Astrocyte of the spinal cord (primary cell): Measurements from ENCODE around the gene USH2A.

Source experiments
- DNase-seq: peaks from one replicate; pipeline ENCODE4 v3.0.0; 2011; ENCODE audit warnings: low read depth, low spot score
- H3K4me3 ChIP-seq: 2 replicates; pipeline ENCODE4 v1.5.1; 2011; ENCODE audit warnings: low read depth, mild to moderate bottlenecking, low read length, moderate library complexity
- in situ Hi-C: cut with HindIII; loops from 2 replicates; pipeline ENCODE4 v1.10.0; 2017; ENCODE audit warnings: low sequenced_read_pairs
- TF ChIP-seq, protein P1 (sequence below): IDR thresholded peaks from 2 replicates; pipeline ENCODE4 v1.5.1; 2012; ENCODE audit warnings: low read depth, mild to moderate bottlenecking, low read length, inconsistent platforms

Gene USH2A

DNA sequence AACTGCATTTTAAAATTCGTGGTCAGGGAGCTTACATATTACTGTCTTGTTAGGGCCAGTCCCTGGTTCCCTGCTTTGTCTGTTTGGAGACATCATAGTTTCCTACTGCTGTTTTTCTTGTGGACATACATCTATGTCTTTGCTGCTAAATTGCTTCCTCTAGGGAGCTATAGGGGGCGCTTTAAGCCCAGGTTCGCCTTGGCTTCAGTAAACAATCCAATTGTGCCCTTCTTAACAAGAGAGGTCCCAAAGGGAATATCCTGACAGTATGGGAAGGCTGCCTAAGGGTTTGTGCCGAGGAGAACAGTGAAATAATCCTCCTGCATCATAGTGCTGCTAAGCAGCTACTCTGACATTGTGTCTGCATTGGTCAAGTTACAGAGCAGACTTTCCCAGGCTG, 112.5 kb downstream of the USH2A start:
- in situ Hi-C loops, result no loop called here
- H3K4me3 ChIP-seq, result no peak overlapping the region
- TF ChIP-seq, protein P1, sequence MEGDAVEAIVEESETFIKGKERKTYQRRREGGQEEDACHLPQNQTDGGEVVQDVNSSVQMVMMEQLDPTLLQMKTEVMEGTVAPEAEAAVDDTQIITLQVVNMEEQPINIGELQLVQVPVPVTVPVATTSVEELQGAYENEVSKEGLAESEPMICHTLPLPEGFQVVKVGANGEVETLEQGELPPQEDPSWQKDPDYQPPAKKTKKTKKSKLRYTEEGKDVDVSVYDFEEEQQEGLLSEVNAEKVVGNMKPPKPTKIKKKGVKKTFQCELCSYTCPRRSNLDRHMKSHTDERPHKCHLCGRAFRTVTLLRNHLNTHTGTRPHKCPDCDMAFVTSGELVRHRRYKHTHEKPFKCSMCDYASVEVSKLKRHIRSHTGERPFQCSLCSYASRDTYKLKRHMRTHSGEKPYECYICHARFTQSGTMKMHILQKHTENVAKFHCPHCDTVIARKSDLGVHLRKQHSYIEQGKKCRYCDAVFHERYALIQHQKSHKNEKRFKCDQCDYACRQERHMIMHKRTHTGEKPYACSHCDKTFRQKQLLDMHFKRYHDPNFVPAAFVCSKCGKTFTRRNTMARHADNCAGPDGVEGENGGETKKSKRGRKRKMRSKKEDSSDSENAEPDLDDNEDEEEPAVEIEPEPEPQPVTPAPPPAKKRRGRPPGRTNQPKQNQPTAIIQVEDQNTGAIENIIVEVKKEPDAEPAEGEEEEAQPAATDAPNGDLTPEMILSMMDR, result peak; percentile 71
- DNase-seq, result peak; percentile 56

DNA sequence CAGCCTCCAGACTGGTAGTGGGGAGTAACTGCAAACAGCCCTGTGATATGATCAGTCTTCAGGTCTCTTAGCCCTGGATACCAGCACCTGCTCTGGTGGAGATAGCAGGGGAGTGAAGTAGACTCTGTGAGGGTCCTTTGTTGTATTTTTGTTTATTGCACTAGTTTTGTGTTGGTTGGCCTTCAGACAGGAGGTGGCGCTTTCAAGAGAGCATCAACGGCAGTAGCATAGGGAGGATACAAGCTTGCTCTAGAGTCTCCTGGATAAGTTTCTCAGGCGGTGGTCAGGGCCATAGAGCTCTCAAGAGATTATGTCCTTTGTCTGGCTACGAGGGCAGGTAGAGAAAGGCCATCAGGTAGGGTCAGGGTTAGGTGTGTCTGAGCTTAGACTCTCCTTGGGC, 116.4 kb downstream of the USH2A start:
- DNase-seq, result no peak
- in situ Hi-C loops, result no loop called here
- TF ChIP-seq, protein P1, result no peak
- no peak overlapping the region for H3K4me3 ChIP-seq

DNA sequence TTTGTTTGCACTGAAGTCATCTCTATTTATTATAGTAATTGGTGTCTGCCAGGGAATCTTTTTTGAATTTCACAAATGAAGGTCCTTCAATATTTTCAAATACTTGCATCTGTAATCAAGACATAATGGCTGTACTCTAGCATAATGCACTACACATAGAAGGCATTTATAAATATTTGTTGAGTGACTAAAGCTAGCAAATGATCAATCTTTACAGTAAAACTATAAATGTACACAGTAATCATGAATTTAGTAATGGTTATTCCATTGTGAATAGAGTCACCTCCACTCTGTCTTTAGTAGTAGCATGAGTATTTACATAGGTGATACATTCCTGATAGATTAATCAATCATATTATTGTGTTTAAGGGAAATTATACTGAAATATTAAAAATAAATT, 119.6 kb downstream of the USH2A start:
- in situ Hi-C loops, result no loop called here
- no peak overlapping the region for H3K4me3 ChIP-seq
- DNase-seq, result no peak
- TF ChIP-seq, protein P1, result no peak

DNA sequence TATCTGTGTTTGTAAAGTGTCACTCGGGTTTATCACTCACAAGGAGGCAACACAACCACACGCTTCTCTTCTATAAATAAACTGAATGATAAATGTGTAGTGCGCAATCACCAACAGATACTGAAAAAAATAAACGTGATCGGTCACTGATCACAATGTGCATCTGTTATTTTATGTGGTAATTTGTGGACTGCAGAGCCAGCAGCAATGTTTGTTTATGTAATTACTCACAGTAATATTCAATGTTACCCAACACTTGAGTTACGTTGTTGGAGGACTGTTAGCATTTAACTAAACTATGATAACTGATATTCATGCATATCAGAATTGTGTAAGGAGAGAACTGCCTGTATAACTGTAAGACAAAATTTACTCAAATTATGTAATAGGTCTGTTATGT, 129.6 kb downstream of the USH2A start:
- TF ChIP-seq, protein P1, result no peak
- in situ Hi-C loops, result no loop called here
- no peak overlapping the region for H3K4me3 ChIP-seq
- peak; percentile 33 for DNase-seq

DNA sequence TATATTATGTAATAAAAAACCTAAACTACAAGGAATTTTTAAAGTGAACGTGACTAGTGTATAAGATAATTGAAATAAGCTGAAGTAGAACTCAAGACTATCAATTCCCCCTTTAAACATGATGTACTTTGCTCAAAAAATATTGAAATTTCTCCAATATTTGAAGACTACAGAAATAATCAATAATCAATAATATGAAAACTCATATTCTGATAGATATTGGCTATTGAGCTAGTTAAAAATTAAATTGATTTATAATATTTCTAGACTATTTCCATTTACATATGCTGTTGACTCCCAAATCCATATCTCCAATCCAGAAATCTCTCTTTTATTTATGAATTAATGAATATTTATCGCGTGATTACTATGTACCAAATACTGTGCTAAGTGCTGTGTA, 133.2 kb downstream of the USH2A start:
- TF ChIP-seq, protein P1, result no peak
- H3K4me3 ChIP-seq, result no peak overlapping the region
- in situ Hi-C loops, result no loop called here
- DNase-seq, result no peak

DNA sequence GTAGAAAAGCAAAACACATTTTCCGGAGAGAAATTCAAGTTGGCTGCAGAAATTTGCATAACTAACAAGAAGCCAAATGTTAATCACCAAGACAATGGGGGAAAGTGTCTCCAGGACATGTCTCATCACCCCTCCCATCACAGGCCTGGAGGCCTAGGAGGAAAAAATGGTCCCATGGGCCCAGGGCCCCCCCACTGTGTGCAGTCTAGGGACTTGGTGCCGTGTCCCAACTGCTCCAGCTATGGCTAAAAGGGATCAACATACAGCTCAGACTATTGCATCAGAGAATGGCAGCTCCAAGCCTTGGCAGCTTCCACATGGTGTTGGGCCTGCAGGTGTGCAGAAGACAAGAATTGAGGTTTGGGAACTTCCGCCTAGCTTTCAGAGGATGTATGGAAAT, 138.2 kb downstream of the USH2A start:
- no peak for DNase-seq
- TF ChIP-seq, protein P1, result no peak
- in situ Hi-C loops, result no loop called here
- H3K4me3 ChIP-seq, result no peak overlapping the region

DNA sequence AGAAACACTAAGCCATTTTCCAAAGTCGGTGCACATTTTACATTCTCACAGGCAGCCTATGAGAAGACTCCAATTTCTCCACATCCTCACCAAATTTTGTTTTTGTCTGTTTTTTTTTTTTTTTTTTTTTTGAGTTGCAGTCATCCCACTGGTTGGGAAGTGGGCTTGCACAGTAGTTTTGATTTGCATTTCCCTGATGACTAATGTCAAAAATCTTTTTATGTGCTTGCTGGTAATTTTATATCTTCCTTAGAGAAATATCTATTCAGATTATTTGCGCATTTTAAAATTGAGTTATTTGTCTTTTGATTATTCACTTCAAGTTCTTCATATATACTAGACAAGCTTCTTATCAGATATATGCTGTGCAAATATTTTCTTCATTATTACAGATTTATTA, 141.5 kb downstream of the USH2A start:
- H3K4me3 ChIP-seq, result no peak overlapping the region
- TF ChIP-seq, protein P1, result no peak
- no peak for DNase-seq
- in situ Hi-C loops, result no loop called here
